ENCODE data around the gene CIBAR2.

CIBAR2 gene

DNA sequence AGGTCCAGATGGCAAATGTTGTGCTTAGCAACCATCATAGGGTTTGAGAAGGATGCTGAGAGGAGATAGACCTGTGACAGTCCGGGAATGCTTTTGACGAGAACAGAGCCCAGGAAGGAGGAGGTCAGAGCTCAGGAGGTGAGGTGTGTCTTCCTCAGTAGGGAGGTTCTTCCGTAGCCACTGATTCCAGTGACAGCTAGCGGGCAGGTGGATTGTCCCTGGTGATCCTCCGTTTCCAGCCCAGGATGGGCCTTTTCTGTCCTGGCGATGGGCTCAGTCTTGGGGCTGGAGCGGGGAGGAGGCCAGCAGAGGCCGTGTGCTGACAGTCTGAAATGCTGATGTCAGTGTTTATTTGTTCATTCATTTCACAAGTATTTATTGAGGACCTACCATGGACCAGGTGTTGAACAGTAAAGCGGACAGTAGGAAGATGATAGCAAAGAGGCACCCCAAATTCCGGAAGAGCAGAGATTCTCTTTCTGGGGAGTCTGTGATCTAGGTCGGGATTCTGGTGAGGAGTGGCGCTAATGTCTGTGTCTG, 45.9 kb downstream of the CIBAR2 start:
- Histone ChIP-seq H3K4me3 (replicated peaks; ENCODE audit: insufficient read depth, low read length) (no peak overlapping the region), H3K27ac (replicated peaks) (no peak overlapping the region), H3K27me3 (ENCODE audit: insufficient read depth, poor library complexity, severe bottlenecking) (no peaks in the 10 kb centered on the region)
- DNase-seq (ENCODE audit: low read depth in 1 of 2, low spot score in 1 of 2) = no peak
- TF ChIP-seq, protein P1, sequence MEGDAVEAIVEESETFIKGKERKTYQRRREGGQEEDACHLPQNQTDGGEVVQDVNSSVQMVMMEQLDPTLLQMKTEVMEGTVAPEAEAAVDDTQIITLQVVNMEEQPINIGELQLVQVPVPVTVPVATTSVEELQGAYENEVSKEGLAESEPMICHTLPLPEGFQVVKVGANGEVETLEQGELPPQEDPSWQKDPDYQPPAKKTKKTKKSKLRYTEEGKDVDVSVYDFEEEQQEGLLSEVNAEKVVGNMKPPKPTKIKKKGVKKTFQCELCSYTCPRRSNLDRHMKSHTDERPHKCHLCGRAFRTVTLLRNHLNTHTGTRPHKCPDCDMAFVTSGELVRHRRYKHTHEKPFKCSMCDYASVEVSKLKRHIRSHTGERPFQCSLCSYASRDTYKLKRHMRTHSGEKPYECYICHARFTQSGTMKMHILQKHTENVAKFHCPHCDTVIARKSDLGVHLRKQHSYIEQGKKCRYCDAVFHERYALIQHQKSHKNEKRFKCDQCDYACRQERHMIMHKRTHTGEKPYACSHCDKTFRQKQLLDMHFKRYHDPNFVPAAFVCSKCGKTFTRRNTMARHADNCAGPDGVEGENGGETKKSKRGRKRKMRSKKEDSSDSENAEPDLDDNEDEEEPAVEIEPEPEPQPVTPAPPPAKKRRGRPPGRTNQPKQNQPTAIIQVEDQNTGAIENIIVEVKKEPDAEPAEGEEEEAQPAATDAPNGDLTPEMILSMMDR (IDR thresholded peaks at IDR 0.05; ENCODE audit: insufficient read depth, low read length) = no peak
- TF ChIP-seq, protein P2, sequence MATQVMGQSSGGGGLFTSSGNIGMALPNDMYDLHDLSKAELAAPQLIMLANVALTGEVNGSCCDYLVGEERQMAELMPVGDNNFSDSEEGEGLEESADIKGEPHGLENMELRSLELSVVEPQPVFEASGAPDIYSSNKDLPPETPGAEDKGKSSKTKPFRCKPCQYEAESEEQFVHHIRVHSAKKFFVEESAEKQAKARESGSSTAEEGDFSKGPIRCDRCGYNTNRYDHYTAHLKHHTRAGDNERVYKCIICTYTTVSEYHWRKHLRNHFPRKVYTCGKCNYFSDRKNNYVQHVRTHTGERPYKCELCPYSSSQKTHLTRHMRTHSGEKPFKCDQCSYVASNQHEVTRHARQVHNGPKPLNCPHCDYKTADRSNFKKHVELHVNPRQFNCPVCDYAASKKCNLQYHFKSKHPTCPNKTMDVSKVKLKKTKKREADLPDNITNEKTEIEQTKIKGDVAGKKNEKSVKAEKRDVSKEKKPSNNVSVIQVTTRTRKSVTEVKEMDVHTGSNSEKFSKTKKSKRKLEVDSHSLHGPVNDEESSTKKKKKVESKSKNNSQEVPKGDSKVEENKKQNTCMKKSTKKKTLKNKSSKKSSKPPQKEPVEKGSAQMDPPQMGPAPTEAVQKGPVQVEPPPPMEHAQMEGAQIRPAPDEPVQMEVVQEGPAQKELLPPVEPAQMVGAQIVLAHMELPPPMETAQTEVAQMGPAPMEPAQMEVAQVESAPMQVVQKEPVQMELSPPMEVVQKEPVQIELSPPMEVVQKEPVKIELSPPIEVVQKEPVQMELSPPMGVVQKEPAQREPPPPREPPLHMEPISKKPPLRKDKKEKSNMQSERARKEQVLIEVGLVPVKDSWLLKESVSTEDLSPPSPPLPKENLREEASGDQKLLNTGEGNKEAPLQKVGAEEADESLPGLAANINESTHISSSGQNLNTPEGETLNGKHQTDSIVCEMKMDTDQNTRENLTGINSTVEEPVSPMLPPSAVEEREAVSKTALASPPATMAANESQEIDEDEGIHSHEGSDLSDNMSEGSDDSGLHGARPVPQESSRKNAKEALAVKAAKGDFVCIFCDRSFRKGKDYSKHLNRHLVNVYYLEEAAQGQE (IDR thresholded peaks at IDR 0.05; ENCODE audit: insufficient replicate concordance, low read depth) = no peak
- TF ChIP-seq GABPA (IDR thresholded peaks at IDR 0.05; ENCODE audit: low read depth) = no peak

DNA sequence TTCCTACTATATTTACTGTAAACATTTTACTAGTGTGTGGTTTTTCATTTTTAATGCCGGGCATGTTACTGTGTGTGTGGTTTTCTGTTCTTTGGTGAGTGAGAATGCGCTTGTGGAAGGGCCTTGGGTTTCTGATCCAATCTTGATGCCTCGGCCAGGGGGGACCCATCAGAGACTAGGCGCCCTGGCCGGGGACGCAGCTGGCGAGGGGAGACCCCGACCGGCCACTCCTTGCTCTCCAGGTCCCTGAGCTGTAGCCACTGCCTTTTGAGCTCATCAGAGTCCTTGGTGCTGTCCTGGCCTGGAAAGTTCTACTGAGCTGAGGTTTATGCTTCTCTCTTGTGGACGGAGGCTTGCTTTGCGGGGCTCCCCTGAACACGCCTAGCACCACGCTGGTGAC, 47.2 kb downstream of the CIBAR2 start:
- no peak for TF ChIP-seq POLR2AphosphoS5 (IDR thresholded peaks at IDR 0.05; ENCODE audit: low read depth)
- TF ChIP-seq, protein P1 (IDR thresholded peaks at IDR 0.05; ENCODE audit: insufficient read depth, low read length) = no peak
- no peak for TF ChIP-seq SPI1 (IDR thresholded peaks at IDR 0.05; ENCODE audit: borderline replicate concordance, low read depth)
- TF ChIP-seq GABPA (IDR thresholded peaks at IDR 0.05; ENCODE audit: low read depth) = no peak
- TF ChIP-seq, protein P2 (IDR thresholded peaks at IDR 0.05; ENCODE audit: insufficient replicate concordance, low read depth) = no peak
- Histone ChIP-seq H3K27ac (replicated peaks) (no peak overlapping the region), H3K4me3 (replicated peaks; ENCODE audit: insufficient read depth, low read length) (no peak overlapping the region), H3K27me3 (ENCODE audit: insufficient read depth, poor library complexity, severe bottlenecking) (peaks cover 2% of the 10 kb centered on the region)
- DNase-seq (ENCODE audit: low read depth in 1 of 2, low spot score in 1 of 2) = no peak

DNA sequence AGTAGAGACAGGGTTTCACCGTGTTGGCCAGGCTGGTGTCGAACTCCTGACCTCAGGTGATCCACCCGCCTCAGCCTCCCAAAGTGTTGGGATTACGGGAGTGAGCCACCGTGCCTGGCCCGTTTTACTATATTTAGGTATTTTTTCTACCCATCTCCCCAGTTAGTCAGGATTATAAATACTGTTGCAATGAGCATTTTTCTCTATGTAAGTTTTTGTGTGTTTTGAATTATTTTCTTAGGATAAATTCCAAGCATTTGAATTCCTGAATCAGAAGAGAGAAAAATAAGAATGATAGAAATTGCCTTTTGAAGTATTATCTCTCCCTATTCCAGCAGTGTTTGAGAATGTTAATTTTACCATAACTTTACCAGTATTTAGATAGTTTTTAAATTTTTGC, 48.1 kb downstream of the CIBAR2 start:
- Histone ChIP-seq H3K27me3 (ENCODE audit: insufficient read depth, poor library complexity, severe bottlenecking) (peaks cover 9% of the 10 kb centered on the region), H3K4me3 (replicated peaks; ENCODE audit: insufficient read depth, low read length) (no peak overlapping the region), H3K27ac (replicated peaks) (no peak overlapping the region)
- no peak for DNase-seq (ENCODE audit: low read depth in 1 of 2, low spot score in 1 of 2)
- no peak for TF ChIP-seq POLR2AphosphoS5 (IDR thresholded peaks at IDR 0.05; ENCODE audit: low read depth)

DNA sequence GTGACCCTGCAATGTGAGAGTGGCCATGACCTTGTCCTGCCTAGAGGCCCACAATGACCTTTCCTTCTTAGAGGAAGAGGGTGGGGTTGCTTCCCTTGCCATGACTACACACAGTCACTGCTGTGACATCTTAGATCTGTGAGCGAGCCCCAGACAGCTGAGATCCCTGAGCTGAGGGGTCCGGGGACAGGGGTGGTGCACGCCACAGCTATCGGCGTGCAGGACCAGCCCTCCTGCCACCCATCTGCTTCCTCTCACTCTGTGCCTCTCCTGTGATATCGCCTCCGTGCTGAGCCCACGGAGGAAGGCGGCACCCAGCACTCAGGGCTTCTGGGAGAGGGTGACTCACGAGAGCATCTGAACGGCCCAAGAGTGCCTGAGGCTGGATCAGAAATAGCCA, 49.4 kb downstream of the CIBAR2 start:
- H3K4me3 ChIP-seq (replicated peaks; ENCODE audit: insufficient read depth, low read length) = no peak overlapping the region
- TF ChIP-seq POLR2AphosphoS5 (IDR thresholded peaks at IDR 0.05; ENCODE audit: low read depth) (no peak), GABPA (IDR thresholded peaks at IDR 0.05; ENCODE audit: low read depth) (no peak), SPI1 (IDR thresholded peaks at IDR 0.05; ENCODE audit: borderline replicate concordance, low read depth) (no peak)
- TF ChIP-seq, protein P1 (IDR thresholded peaks at IDR 0.05; ENCODE audit: insufficient read depth, low read length) = no peak
- TF ChIP-seq, protein P2 (IDR thresholded peaks at IDR 0.05; ENCODE audit: insufficient replicate concordance, low read depth) = no peak
- peaks cover 12% of the 10 kb centered on the region for H3K27me3 ChIP-seq (ENCODE audit: insufficient read depth, poor library complexity, severe bottlenecking)
- no peak overlapping the region for H3K27ac ChIP-seq (replicated peaks)
- DNase-seq (ENCODE audit: low read depth in 1 of 2, low spot score in 1 of 2) = no peak

Data from HL-60 (cell line).